RWPE2 (cell line): Measurements from ENCODE around the gene CYP1A1.

Experiments
- ATAC-seq: fragments of 200-7000 bp; cut with Tn5 transposase; 3 replicates; pipeline ENCODE4 v1.9.1; 2021; ENCODE audit warnings: low read depth
- DNase-seq: peaks from one replicate; pipeline ENCODE4 v3.0.0-alpha.2; 2020; ENCODE audit warnings: low spot score
- H3K27ac ChIP-seq: fragments of 450-650 bp; 2 replicates; pipeline ENCODE4 v1.5.1; 2017; ENCODE audit warnings: mild to moderate bottlenecking; ENCODE audit not compliant: poor library complexity, severe bottlenecking
- H3K27me3 ChIP-seq: fragments of 250-450 bp; sonication (Bioruptor Pico); 2 replicates; pipeline ENCODE4 v1.5.1; 2021; ENCODE audit warnings: mild to moderate bottlenecking, moderate library complexity; ENCODE audit not compliant: insufficient read depth, poor library complexity, severe bottlenecking
- H3K36me3 ChIP-seq: fragments of 250-450 bp; sonication (Bioruptor Pico); 2 replicates; pipeline ENCODE4 v1.5.1; 2020; ENCODE audit warnings: low read depth, mild to moderate bottlenecking, moderate library complexity
- H3K4me1 ChIP-seq: fragments of 250-450 bp; sonication (Bioruptor Pico); 2 replicates; pipeline ENCODE4 v1.5.1; 2021; ENCODE audit warnings: mild to moderate bottlenecking, moderate library complexity; ENCODE audit not compliant: insufficient read depth, poor library complexity, severe bottlenecking
- H3K4me3 ChIP-seq: fragments of 250-450 bp; sonication (Bioruptor Pico); 2 replicates; pipeline ENCODE4 v1.5.1; 2021; ENCODE audit warnings: mild to moderate bottlenecking, moderate library complexity; ENCODE audit not compliant: severe bottlenecking
- H3K9me3 ChIP-seq: fragments of 250-450 bp; sonication (Bioruptor Pico); 2 replicates; pipeline ENCODE4 v1.5.1; 2021; ENCODE audit warnings: mild to moderate bottlenecking, moderate library complexity; ENCODE audit not compliant: severe bottlenecking
- CTCF ChIP-seq: fragments of 450-650 bp; IDR thresholded peaks from one replicate; pipeline ENCODE4 v1.5.1; 2017; ENCODE audit warnings: mild to moderate bottlenecking, moderate library complexity; ENCODE audit not compliant: poor library complexity, severe bottlenecking

The CYP1A1 gene

GRCh38 chr15:74725845-74726773, 781 bp upstream of the CYP1A1 start:
- Histone ChIP-seq H3K36me3 (no peaks in the 10 kb centered on the region), H3K9me3 (no peaks in the 10 kb centered on the region), H3K4me1 (no peaks in the 10 kb centered on the region), H3K27ac (no peak overlapping the region), H3K4me3 (peak overlapping the region; percentile 47), H3K27me3 (peaks cover 10% of the 10 kb centered on the region)
- ATAC-seq (peak; percentile 67), DNase-seq (no peak)
- peak; percentile 32 for TF ChIP-seq CTCF

- no peak for TF ChIP-seq CTCF
- H3K27ac ChIP-seq: no peak overlapping the region
- H3K9me3 ChIP-seq: no peaks in the 10 kb centered on the region
- H3K4me1 ChIP-seq: no peaks in the 10 kb centered on the region
- H3K27me3 ChIP-seq: peaks cover 10% of the 10 kb centered on the region
- H3K4me3 ChIP-seq: no peak overlapping the region
- no peak for ATAC-seq
- no peak for DNase-seq
- no peaks in the 10 kb centered on the region for H3K36me3 ChIP-seq
Observed at GRCh38 chr15:74724570-74725224, 631 bp downstream of the CYP1A1 start.

GRCh38 chr15:74723754-74724334, 1.5 kb downstream of the CYP1A1 start:
- TF ChIP-seq CTCF: no peak
- Histone ChIP-seq H3K27me3 (peaks cover 10% of the 10 kb centered on the region), H3K36me3 (no peaks in the 10 kb centered on the region), H3K9me3 (no peaks in the 10 kb centered on the region), H3K27ac (no peak overlapping the region), H3K4me1 (no peaks in the 10 kb centered on the region), H3K4me3 (no peak overlapping the region)
- DNase-seq: no peak
- peak; percentile 39 for ATAC-seq

- no peak for ATAC-seq
- Histone ChIP-seq H3K36me3 (no peaks in the 10 kb centered on the region), H3K27ac (no peak overlapping the region), H3K27me3 (peaks cover 8% of the 10 kb centered on the region), H3K4me3 (no peak overlapping the region), H3K9me3 (no peaks in the 10 kb centered on the region), H3K4me1 (no peaks in the 10 kb centered on the region)
- no peak for TF ChIP-seq CTCF
- DNase-seq: no peak
Observed at GRCh38 chr15:74723187-74723586, 2.1 kb downstream of the CYP1A1 start.
